GM15510 (cell line): ENCODE data around the gene DEDD.

Experiments used
- POLR2A ChIP-seq: IDR thresholded peaks from 3 replicates; pipeline ENCODE4 v1.6.1; 2011; ENCODE audit warnings: borderline replicate concordance; ENCODE audit not compliant: insufficient read length; ENCODE audit errors: extremely low read depth

The DEDD gene

GRCh38 chr1:161080441-161081405, 51.7 kb downstream of the DEDD start:
- TF ChIP-seq POLR2A, result no peak

DNA sequence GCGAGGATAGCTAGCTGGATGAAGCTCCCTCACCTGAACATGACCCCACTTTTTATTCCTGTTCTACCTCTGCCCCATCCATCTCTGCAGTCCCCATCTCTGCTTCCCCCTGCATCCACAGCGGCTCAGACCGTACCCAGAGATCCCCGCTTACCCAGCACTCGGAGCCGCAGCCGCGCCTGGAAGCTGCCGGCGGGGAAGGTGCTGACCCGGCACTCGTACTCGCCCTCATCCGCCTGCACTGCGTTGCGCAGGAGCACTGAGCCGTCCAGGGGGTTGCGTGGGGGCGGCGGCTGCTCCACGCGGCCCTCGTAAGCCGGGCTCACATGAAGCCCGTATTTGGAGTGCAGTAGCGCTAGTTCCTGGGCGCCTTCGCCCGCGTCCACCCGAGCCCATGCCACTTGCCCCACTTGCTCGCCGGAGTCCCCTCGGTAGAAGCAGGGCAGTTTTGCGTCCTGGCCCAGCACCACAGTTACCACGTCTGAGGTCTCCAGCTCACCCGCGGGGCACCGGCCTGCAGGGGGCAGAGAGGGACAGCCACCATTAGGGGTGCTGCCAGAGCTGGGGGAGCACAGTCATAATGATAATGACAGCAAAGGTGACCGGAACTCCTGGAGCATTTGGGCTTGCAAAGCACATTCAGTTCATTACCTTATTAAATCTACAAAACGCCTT, 52.9 kb downstream of the DEDD start:
- no peak for TF ChIP-seq POLR2A

GRCh38 chr1:161077426-161077825, 55.0 kb downstream of the DEDD start:
- no peak for TF ChIP-seq POLR2A

DNA sequence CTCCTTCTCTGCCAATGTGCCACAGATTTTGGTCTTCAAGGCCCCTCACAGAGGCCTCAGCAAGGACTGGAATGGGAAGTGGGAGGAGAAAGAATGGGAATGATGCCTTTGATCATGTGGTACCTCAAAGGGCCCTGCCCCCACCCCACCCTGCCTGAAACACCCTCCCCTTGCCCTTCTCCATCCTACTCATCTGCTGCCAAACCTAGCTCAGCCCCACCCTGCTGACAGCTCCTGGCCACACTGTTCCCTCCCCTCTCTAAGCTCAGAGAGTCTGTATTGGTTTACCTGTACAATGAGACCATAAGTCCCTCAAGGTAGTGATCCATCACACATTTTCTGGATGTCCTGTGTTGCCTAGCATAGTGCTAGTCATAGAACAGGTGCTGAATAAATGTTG, 56.1 kb downstream of the DEDD start:
- no peak for TF ChIP-seq POLR2A

- no peak for TF ChIP-seq POLR2A
Measured at GRCh38 chr1:161074676-161075368, 57.6 kb downstream of the DEDD start.

DNA sequence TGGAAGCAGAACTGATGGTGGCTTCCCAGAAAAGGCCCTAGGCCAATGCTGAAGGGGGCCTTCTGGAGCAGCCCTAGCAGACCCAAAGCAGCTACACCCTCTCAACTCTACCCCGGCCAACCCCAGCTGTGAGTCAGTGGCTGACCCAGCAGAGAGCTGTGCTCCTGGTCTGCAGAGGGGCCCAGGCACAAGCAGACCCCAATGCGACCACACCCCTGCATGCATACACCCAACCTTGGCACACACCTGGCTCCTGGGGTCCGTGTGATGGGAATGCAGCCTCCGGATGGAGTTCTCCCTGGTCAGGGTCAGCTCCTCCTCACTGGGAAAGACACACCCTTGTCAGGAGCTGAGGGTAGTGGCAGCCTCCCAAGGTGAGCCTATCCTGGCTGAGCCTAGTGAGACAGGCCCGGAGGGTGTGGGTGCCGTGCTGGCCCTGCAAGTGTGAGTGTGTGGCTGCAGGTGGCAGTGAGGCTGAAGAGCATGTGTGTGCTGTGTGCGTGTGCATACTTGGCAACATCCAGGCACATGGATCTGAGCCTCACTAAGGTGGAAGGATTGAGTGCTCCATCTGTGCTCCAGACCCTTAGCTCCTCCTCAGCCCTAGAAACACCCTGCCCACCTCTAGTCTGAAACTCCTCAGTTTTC, 58.9 kb downstream of the DEDD start:
- TF ChIP-seq POLR2A, result no peak

DNA sequence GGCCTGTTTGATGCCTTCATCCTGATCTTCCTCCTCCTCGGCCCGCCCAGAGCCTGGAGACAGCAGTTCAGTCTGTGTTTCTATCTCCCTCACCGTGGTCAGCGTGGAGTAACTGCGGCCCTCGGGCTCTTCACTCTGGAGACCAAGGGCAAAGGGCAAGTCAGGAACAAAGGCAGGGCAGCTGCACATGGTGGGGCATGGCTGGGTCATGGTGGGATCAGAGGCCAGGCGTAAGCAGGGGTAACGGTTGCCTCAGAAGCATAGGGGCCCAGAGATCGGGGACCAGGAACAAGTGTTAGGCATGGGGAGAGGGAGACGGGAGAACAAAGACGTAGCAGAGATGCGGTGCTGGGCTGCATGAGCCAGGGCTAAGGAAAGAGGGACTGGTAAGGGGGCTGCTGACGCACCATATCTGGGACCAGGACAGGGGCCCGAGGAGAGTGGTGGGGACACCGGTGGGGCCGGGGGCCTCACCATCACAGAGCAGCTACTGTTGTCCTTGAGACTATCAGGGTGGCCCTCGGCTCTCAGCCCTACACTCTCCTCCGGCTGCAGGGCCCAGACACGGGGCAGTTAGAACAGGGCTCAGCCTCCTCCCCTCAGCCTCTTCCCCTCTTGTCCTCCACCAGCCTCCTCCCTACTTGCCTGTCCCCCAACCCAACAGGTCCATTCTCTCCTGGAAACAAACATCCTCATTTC, 59.6 kb downstream of the DEDD start:
- no peak for TF ChIP-seq POLR2A

GRCh38 chr1:161071886-161072371, 60.5 kb downstream of the DEDD start:
- TF ChIP-seq POLR2A, result no peak
